Measurements from ENCODE around the gene NMT1.
"Not testable (repeated sequence)": the region's sequence is repeated elsewhere in the genome, so short reads cannot be mapped to it uniquely, and the experiment has no call there.

Gene NMT1

DNA sequence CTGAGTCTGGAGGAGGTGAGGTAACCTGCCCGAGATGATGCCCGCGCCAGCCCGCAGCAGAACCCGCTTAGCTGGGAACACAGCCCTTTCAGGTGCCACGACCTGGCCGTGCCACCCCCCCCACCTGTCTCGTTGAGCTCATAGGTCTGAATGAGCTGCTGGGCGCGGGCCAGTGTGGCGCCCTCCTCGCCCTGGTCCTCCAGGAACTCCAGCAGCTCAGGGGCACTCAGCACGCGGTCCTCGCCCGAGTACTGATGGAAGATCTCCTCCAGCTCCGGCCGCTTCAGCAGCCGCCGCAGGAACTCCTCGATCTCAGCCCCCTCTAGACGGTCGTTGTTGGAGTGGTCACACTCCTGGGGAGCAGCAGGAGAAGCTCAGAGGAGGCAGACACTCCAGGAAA is 57.6 kb downstream of the NMT1 start:
- no peak for DNase-seq (ENCODE audit: low read depth in 2 of 2)

GRCh38 chr17:45119964-45120363 is 58.8 kb downstream of the NMT1 start:
- DNase-seq (ENCODE audit: low read depth in 2 of 2) = no peak

DNA sequence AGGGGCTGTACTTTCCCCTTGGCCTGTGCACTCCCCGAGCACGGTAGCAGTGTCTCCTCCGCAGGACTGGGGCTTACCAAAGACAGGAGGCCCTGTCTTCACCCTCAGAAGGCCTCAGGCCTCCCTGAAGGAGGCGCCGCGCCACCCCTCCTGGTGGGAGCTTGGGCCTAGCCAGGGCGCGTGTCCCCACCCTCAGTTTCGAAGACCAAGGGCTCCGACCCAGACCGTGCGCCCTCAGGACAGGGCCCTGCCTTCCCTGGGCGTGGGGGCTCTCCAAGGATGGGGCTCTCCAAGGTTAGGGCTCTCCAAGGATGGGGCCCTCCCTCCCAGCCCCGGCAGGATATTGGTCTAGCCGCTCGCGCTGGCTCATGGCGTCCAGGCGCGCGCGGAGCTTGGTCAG is 59.4 kb downstream of the NMT1 start:
- no peak for DNase-seq (ENCODE audit: low read depth in 2 of 2)

DNA sequence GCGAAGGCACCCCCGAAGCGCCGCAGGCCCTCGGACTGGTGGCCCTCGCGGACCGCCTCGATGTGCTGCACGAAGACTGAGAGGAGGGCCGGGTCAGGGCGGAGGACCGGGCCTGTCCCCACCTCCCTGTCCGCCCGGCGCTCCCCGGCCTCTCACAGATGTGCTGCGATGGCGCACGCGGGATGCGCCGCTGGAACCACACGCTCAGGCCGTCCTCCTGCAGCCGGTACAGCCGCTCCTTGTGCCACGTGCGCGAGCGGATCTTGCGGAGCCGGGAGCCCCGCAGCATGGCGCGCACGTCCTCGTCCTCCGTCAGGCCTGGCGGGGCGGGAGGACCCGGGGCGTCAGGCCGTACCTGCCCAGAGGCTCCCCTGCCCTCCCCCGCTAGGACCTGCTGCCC is 59.9 kb downstream of the NMT1 start:
- DNase-seq (ENCODE audit: low read depth in 2 of 2) = no peak

DNA sequence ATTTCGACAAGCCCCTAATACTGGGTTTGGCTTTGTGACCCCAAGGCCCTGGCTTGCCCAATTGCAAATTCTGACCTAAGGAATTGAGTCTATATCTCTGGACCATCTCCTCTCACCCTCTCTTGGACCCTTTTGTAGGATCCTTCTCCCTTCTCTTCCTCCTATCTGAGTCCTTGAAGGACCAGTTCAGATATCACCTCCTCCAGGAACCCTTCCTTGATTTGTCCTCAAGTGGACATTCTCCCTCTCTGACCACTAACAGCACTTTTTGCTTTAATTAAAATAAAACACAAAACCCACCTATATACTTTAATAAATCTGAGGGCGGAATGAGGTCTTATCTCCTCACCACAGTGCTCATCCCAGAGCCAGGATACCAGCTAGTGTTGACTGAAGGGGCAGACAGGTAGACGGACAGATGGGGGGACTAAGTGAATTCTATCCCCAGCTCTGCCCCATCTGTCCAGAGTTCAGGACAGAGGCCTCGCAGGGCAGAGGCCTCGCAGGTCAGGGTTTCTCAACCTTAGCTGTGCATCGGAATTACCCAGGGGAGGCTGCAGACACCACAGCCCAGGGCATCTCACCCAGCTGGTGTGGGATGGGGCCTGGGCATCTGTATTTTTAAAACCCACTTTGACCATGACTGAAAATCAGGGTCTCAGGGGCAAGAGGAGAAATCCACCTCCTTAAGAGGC is 62.1 kb downstream of the NMT1 start:
- no peak for DNase-seq (ENCODE audit: low read depth in 2 of 2)

- DNase-seq (ENCODE audit: low read depth in 2 of 2) = peak; percentile 62 to 63
Measured at GRCh38 chr17:45123930-45124796, 63.0 kb downstream of the NMT1 start.

- not testable (repeated sequence) for DNase-seq (ENCODE audit: low read depth in 2 of 2)
Measured at GRCh38 chr17:45124797-45125122, 63.6 kb downstream of the NMT1 start.

GRCh38 chr17:45125509-45125908 is 64.4 kb downstream of the NMT1 start:
- no peak for DNase-seq (ENCODE audit: low read depth in 2 of 2)

DNA sequence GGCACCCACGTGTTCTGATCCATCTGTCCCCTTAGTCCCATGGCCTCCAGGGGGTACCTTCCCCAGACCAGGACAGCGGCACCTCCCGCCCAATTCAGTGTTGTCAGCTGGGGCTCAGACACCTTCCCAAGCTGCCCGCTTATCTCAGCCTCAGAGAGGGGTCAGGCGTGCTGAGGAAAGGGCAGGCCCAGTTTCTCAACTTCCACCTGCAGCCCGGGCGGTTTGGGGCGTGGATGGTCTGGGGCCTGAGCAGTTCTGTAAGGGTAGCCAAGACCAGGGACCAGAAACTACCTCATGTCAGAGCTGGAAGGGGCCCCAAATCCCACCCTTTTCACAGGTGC is 66.1 kb downstream of the NMT1 start:
- DNase-seq (ENCODE audit: low read depth in 2 of 2) = no peak

GRCh38 chr17:45127548-45128300 is 66.6 kb downstream of the NMT1 start:
- DNase-seq (ENCODE audit: low read depth in 2 of 2) = no peak

GRCh38 chr17:45128331-45128730 is 67.2 kb downstream of the NMT1 start:
- no peak for DNase-seq (ENCODE audit: low read depth in 2 of 2)

DNA sequence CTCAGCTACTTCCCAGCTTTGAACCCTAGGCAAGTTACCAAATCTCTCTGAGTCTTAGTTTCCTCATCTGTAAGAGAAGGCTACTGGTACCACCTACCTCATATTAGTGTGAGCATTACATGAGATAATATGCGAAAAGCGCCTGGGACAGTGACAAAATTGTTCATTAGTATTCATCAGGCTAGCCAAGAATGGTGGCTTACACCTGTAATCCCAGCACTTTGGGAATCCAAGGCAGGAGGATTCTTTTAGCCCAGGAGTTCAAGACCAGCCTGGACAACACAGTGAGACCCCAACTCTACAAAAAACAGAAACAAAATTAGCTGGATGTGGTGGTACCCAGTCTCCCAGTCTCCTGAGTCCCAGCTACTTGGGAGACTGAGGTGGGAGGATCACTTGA is 67.9 kb downstream of the NMT1 start:
- DNase-seq (ENCODE audit: low read depth in 2 of 2) = no peak

DNA sequence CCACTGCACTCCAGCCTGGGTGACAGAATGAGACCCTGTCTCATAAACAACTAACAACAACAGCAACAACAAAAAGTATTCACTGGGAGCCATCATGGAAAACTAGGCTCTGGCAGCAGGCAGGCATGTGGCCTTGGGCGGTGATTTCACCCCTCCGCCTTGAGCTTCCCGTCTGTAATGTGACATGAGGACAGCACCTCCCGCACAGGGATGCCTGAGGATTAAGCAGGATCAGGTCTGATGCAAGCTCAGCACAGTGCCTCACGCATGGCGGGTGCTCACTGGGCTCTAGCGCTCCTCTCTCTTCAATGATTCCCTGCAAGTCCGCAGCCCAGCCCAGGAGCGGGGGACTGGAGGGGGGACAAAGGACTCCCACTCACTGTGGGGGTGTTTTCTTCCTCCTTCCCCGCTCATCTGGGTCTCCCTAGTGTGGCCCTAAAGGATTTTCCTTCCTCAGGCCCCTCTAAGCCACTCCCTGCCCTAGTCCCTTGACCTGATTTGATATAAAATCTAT is 68.4 kb downstream of the NMT1 start:
- no peak for DNase-seq (ENCODE audit: low read depth in 2 of 2)

- no peak for DNase-seq (ENCODE audit: low read depth in 2 of 2)
Measured at GRCh38 chr17:45129940-45130680, 69.0 kb downstream of the NMT1 start.

GRCh38 chr17:45130681-45131615 is 69.8 kb downstream of the NMT1 start:
- DNase-seq (ENCODE audit: low read depth in 2 of 2) = no peak

DNA sequence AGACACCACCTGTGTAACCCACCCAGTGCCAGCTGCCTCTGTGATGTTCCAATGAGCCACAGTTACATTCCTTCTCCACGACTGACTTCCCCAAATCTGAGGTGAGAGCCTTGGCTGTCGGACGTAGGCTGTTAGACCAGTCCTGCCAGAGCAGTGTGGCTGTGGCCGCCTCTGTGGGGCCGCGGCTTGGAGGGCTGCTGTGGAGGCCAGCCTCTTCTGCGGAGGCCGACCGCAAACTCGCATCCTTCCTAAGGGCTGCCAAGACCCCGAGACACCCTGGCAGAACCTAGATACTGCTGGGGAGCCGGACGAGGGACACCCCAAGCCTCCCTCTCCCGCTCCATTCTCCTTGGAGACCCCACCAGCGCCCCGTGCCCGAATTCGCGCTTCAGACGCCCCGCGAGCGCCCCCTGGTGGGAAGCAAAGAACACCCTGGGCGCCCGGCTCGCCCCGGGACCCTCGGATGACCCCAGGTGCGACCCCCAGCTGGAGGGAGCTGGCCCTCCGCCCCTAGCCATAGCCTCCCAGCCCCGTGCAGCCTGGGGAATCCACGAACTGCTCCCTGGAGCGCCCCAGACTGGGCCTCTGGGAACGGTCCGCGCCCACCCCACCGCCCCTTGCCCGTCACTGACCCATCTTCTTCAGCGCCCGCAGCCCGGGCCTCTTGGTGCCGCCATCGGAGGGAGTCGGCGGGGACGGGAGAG is 70.7 kb downstream of the NMT1 start:
- DNase-seq (ENCODE audit: low read depth in 2 of 2) = no peak

DNA sequence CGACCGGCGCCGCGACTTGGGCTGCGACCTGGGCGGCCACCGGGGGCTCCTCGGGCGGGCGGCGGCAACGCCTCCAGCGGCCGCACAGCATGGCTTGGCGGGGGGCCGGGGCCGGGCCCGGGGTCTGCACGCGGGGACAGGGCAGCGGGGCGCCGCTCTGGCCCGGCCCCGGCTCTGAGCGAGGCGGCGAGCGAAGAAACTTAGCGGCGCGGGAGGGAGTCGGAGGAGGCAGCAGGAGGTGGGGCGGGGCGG is 71.1 kb downstream of the NMT1 start, which contains the start of gene PLCD3:
PLCD3 (minus strand) TSS at position 196 of the 252 bp plus-strand sequence; CDS start at position 91, 105 bp downstream.
- DNase-seq (ENCODE audit: low read depth in 2 of 2) = no peak

DNA sequence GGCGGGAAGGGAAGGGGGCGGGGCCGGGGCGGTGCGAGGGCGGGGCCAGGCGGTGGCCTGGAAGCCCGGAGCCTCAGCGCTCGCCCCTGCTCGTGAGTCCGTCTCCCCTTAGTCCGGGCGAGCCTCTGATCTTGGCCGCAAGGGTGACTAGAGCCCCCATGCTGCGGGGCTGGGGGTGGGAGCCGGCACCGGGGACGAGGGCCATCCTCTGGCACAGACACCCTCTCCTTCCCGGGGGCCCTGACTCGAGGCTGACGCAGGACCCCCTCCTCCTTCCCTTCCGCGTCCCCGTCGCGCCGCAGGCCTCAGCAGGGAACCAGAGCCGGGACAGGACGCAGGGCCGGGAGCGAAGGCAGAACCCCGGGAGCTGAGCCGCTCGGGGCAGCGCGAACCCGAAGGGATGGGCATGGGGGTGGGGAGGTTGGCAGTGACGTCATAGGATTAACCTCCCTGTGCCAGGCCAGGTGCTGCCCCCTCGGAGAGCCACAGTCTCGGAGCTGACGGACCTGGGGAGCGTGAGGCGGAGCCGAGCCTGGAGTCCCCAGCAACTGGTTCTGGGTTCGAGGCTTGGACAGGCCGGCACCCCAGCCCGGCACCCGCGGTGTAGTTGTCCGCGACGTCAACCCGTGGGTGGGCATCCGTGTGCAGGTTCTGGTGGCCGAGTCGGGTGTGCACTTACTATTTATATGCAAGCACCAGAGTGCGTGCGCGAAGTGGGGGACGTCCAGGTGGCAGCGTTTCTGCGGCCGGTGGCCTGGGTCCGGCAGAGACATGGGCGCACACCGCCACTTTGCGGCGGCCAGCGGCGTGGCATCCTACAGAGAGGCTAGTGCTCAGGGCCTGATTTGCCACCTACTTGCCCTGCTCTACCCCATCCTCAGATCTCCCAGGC is 71.7 kb downstream of the NMT1 start:
- DNase-seq (ENCODE audit: low read depth in 2 of 2) = no peak
